ENCODE results near the gene FZR1.
"Not testable (repeated sequence)": the region's sequence is repeated elsewhere in the genome, so short reads cannot be mapped to it uniquely, and the experiment has no call there.

Gene FZR1

GRCh38 chr19:3544742-3545668 is 38.9 kb downstream of the FZR1 start:
- DNase-seq (ENCODE audit: low read depth, low spot score): peak; percentile 74

GRCh38 chr19:3545669-3546034 is 39.5 kb downstream of the FZR1 start:
- no peak for DNase-seq (ENCODE audit: low read depth, low spot score)

- DNase-seq (ENCODE audit: low read depth, low spot score): no peak
Observed at GRCh38 chr19:3546119-3546518, 40.0 kb downstream of the FZR1 start.

GRCh38 chr19:3547301-3547731 is 41.2 kb downstream of the FZR1 start:
- no peak for DNase-seq (ENCODE audit: low read depth, low spot score)

GRCh38 chr19:3547767-3548282 is 41.7 kb downstream of the FZR1 start:
- DNase-seq (ENCODE audit: low read depth, low spot score): no peak

GRCh38 chr19:3548606-3549005 is 42.5 kb downstream of the FZR1 start:
- peak; percentile 46 for DNase-seq (ENCODE audit: low read depth, low spot score)

GRCh38 chr19:3549816-3550215 is 43.7 kb downstream of the FZR1 start:
- no peak for DNase-seq (ENCODE audit: low read depth, low spot score)

GRCh38 chr19:3550947-3551791 is 45.1 kb downstream of the FZR1 start:
- DNase-seq (ENCODE audit: low read depth, low spot score): no peak

- no peak for DNase-seq (ENCODE audit: low read depth, low spot score)
Observed at GRCh38 chr19:3551792-3552095, 45.6 kb downstream of the FZR1 start.

- DNase-seq (ENCODE audit: low read depth, low spot score): no peak
Observed at GRCh38 chr19:3554254-3555083, 48.4 kb downstream of the FZR1 start.

GRCh38 chr19:3555653-3556422 is 49.7 kb downstream of the FZR1 start:
- no peak for DNase-seq (ENCODE audit: low read depth, low spot score)

GRCh38 chr19:3556423-3556977 is 50.4 kb downstream of the FZR1 start:
- no peak for DNase-seq (ENCODE audit: low read depth, low spot score)

GRCh38 chr19:3556978-3557460 is 50.9 kb downstream of the FZR1 start:
- peak; percentile 67 for DNase-seq (ENCODE audit: low read depth, low spot score)

GRCh38 chr19:3557461-3558248 is 51.5 kb downstream of the FZR1 start, which contains the start of gene MFSD12:
Gene MFSD12 (minus strand): TSS chr19:3557586. CDS start chr19:3557403, 183 bp downstream.
- DNase-seq (ENCODE audit: low read depth, low spot score): peak; percentile 98

GRCh38 chr19:3563709-3564524 is 57.8 kb downstream of the FZR1 start:
- no peak for DNase-seq (ENCODE audit: low read depth, low spot score)

GRCh38 chr19:3565139-3565538 is 59.0 kb downstream of the FZR1 start:
- peak; percentile 41 for DNase-seq (ENCODE audit: low read depth, low spot score)

- DNase-seq (ENCODE audit: low read depth, low spot score): not testable (repeated sequence)
Observed at GRCh38 chr19:3570042-3570441, 63.9 kb downstream of the FZR1 start.

GRCh38 chr19:3570606-3571011 is 64.5 kb downstream of the FZR1 start:
- no peak for DNase-seq (ENCODE audit: low read depth, low spot score)
